ENCODE measurements around the gene RNU6-1.

The RNU6-1 gene

DNA sequence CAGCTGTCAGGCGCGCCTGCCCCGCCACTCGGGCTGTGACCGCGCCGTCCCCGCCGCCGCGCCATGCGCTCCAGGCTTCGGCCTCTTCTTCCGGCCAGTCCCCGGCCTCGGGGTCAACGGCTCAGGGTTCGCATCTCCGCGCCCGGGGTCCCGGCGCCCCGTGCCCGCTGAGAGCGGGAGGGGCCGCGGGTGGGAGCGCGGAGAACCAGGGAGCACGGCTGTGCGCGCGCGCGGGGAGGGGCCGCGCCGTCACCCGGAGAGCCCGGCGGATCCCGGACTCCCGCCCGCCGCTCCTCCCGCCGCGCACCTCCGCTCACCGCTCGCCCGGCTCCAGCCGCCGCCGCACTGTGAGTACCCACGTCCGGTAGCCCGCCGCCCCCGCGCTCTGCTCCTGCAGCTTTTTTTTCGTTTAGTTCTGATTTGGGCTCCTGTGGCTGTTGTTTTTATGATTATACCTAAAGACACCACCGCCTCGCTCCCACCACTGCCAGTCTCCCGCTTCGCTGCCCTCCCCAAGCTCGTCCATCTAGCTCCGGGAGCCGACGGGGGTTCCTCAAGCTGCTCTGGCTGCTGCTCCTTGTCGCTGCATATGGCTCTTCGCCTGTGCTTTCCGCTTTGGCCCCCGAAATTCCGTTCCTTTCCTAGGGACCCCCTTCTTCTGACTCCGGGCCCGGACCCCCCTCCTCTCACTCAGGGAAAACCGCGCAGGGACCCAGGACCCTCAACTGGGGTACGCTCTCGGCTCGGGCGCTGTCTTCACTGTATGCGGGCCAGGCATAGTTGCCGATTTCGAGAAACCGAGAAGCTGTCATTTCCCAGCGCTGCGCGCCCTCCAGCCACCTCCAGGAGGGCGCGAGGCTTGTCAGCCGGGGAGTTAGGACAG lies 16.3 kb downstream of the RNU6-1 start (continued):
- TF ChIP-seq, protein P1, sequence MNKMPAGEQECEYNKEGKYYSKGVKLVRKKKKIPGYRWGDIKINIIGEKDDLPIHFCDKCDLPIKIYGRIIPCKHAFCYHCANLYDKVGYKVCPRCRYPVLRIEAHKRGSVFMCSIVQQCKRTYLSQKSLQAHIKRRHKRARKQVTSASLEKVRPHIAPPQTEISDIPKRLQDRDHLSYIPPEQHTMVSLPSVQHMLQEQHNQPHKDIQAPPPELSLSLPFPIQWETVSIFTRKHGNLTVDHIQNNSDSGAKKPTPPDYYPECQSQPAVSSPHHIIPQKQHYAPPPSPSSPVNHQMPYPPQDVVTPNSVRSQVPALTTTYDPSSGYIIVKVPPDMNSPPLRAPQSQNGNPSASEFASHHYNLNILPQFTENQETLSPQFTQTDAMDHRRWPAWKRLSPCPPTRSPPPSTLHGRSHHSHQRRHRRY (tag by site-specific recombination; IDR thresholded peaks at IDR 0.05) = no peak
- TF ChIP-seq, protein P2, sequence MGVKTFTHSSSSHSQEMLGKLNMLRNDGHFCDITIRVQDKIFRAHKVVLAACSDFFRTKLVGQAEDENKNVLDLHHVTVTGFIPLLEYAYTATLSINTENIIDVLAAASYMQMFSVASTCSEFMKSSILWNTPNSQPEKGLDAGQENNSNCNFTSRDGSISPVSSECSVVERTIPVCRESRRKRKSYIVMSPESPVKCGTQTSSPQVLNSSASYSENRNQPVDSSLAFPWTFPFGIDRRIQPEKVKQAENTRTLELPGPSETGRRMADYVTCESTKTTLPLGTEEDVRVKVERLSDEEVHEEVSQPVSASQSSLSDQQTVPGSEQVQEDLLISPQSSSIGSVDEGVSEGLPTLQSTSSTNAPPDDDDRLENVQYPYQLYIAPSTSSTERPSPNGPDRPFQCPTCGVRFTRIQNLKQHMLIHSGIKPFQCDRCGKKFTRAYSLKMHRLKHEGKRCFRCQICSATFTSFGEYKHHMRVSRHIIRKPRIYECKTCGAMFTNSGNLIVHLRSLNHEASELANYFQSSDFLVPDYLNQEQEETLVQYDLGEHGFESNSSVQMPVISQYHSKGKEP (tag by site-specific recombination; IDR thresholded peaks at IDR 0.05) = no peak
- no peak for TF ChIP-seq ZNF423 (tag by site-specific recombination; IDR thresholded peaks at IDR 0.05)
- TF ChIP-seq, protein P3, sequence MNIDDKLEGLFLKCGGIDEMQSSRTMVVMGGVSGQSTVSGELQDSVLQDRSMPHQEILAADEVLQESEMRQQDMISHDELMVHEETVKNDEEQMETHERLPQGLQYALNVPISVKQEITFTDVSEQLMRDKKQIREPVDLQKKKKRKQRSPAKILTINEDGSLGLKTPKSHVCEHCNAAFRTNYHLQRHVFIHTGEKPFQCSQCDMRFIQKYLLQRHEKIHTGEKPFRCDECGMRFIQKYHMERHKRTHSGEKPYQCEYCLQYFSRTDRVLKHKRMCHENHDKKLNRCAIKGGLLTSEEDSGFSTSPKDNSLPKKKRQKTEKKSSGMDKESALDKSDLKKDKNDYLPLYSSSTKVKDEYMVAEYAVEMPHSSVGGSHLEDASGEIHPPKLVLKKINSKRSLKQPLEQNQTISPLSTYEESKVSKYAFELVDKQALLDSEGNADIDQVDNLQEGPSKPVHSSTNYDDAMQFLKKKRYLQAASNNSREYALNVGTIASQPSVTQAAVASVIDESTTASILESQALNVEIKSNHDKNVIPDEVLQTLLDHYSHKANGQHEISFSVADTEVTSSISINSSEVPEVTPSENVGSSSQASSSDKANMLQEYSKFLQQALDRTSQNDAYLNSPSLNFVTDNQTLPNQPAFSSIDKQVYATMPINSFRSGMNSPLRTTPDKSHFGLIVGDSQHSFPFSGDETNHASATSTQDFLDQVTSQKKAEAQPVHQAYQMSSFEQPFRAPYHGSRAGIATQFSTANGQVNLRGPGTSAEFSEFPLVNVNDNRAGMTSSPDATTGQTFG (tag by site-specific recombination; IDR thresholded peaks at IDR 0.05; ENCODE audit: borderline replicate concordance) = no peak
- no peak for TF ChIP-seq ZNF433 (tag by site-specific recombination; IDR thresholded peaks at IDR 0.05; ENCODE audit: low read depth)
- TF ChIP-seq ZNF530 (tag by site-specific recombination; IDR thresholded peaks at IDR 0.05; ENCODE audit: low read depth) = no peak
- TF ChIP-seq ZNF585B (tag by site-specific recombination; IDR thresholded peaks at IDR 0.05) = no peak
- no peak for TF ChIP-seq ZNF239 (tag by site-specific recombination; IDR thresholded peaks at IDR 0.05)
- TF ChIP-seq, protein P4, sequence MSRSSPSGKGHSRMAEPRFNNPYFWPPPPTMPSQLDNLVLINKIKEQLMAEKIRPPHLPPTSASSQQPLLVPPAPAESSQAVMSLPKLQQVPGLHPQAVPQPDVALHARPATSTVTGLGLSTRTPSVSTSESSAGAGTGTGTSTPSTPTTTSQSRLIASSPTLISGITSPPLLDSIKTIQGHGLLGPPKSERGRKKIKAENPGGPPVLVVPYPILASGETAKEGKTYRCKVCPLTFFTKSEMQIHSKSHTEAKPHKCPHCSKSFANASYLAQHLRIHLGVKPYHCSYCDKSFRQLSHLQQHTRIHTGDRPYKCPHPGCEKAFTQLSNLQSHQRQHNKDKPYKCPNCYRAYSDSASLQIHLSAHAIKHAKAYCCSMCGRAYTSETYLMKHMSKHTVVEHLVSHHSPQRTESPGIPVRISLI (tag by site-specific recombination; IDR thresholded peaks at IDR 0.05) = no peak
- TF ChIP-seq ZNF501 (tag by site-specific recombination; IDR thresholded peaks at IDR 0.05) = no peak
- no peak for TF ChIP-seq ZNF354C (tag by site-specific recombination; IDR thresholded peaks at IDR 0.05; ENCODE audit: borderline replicate concordance, low read depth)
- peak; percentile 12; the same call in 1 of the 2 replicates for TF ChIP-seq ZBTB48 (tag by site-specific recombination; IDR thresholded peaks at IDR 0.05)
- TF ChIP-seq ZNF747 (tag by site-specific recombination; IDR thresholded peaks at IDR 0.05) = no peak
- TF ChIP-seq, protein P5, sequence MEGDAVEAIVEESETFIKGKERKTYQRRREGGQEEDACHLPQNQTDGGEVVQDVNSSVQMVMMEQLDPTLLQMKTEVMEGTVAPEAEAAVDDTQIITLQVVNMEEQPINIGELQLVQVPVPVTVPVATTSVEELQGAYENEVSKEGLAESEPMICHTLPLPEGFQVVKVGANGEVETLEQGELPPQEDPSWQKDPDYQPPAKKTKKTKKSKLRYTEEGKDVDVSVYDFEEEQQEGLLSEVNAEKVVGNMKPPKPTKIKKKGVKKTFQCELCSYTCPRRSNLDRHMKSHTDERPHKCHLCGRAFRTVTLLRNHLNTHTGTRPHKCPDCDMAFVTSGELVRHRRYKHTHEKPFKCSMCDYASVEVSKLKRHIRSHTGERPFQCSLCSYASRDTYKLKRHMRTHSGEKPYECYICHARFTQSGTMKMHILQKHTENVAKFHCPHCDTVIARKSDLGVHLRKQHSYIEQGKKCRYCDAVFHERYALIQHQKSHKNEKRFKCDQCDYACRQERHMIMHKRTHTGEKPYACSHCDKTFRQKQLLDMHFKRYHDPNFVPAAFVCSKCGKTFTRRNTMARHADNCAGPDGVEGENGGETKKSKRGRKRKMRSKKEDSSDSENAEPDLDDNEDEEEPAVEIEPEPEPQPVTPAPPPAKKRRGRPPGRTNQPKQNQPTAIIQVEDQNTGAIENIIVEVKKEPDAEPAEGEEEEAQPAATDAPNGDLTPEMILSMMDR (tag by site-specific recombination; IDR thresholded peaks at IDR 0.05) = peak; percentile 26; the same call in 1 of the 2 replicates
- TF ChIP-seq ZNF624 (tag by site-specific recombination; IDR thresholded peaks at IDR 0.05) = no peak
- TF ChIP-seq ZNF223 (tag by site-specific recombination; IDR thresholded peaks at IDR 0.05) = no peak
- no peak for TF ChIP-seq ZBTB21 (tag by site-specific recombination; IDR thresholded peaks at IDR 0.05)
- no peak for TF ChIP-seq ZNF138 (tag by site-specific recombination; IDR thresholded peaks at IDR 0.05; ENCODE audit: borderline replicate concordance)
- TF ChIP-seq, protein P6, sequence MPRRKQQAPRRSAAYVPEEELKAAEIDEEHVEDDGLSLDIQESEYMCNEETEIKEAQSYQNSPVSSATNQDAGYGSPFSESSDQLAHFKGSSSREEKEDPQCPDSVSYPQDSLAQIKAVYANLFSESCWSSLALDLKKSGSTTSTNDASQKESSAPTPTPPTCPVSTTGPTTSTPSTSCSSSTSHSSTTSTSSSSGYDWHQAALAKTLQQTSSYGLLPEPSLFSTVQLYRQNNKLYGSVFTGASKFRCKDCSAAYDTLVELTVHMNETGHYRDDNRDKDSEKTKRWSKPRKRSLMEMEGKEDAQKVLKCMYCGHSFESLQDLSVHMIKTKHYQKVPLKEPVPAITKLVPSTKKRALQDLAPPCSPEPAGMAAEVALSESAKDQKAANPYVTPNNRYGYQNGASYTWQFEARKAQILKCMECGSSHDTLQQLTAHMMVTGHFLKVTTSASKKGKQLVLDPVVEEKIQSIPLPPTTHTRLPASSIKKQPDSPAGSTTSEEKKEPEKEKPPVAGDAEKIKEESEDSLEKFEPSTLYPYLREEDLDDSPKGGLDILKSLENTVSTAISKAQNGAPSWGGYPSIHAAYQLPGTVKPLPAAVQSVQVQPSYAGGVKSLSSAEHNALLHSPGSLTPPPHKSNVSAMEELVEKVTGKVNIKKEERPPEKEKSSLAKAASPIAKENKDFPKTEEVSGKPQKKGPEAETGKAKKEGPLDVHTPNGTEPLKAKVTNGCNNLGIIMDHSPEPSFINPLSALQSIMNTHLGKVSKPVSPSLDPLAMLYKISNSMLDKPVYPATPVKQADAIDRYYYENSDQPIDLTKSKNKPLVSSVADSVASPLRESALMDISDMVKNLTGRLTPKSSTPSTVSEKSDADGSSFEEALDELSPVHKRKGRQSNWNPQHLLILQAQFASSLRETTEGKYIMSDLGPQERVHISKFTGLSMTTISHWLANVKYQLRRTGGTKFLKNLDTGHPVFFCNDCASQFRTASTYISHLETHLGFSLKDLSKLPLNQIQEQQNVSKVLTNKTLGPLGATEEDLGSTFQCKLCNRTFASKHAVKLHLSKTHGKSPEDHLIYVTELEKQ (tag by site-specific recombination; IDR thresholded peaks at IDR 0.05; ENCODE audit: borderline replicate concordance) = no peak
- peak; percentile 8; the same call in 1 of the 2 replicates for TF ChIP-seq ZNF76 (tag by site-specific recombination; IDR thresholded peaks at IDR 0.05; ENCODE audit: borderline replicate concordance, low read depth)
- TF ChIP-seq OVOL3 (tag by site-specific recombination; IDR thresholded peaks at IDR 0.05) = no peak
- TF ChIP-seq ZEB2 (tag by site-specific recombination; IDR thresholded peaks at IDR 0.05) = peak; percentile 71; the same call in 1 of the 2 replicates
- no peak for TF ChIP-seq ZNF114 (tag by site-specific recombination; IDR thresholded peaks at IDR 0.05)
- TF ChIP-seq, protein P7, sequence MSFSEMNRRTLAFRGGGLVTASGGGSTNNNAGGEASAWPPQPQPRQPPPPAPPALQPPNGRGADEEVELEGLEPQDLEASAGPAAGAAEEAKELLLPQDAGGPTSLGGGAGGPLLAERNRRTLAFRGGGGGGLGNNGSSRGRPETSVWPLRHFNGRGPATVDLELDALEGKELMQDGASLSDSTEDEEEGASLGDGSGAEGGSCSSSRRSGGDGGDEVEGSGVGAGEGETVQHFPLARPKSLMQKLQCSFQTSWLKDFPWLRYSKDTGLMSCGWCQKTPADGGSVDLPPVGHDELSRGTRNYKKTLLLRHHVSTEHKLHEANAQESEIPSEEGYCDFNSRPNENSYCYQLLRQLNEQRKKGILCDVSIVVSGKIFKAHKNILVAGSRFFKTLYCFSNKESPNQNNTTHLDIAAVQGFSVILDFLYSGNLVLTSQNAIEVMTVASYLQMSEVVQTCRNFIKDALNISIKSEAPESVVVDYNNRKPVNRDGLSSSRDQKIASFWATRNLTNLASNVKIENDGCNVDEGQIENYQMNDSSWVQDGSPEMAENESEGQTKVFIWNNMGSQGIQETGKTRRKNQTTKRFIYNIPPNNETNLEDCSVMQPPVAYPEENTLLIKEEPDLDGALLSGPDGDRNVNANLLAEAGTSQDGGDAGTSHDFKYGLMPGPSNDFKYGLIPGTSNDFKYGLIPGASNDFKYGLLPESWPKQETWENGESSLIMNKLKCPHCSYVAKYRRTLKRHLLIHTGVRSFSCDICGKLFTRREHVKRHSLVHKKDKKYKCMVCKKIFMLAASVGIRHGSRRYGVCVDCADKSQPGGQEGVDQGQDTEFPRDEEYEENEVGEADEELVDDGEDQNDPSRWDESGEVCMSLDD (tag by site-specific recombination; IDR thresholded peaks at IDR 0.05) = peak; percentile 60; the same call in 1 of the 2 replicates

Data from HEK293 (cell line).